ENCODE data around the gene DNM3.

The DNM3 gene

DNA sequence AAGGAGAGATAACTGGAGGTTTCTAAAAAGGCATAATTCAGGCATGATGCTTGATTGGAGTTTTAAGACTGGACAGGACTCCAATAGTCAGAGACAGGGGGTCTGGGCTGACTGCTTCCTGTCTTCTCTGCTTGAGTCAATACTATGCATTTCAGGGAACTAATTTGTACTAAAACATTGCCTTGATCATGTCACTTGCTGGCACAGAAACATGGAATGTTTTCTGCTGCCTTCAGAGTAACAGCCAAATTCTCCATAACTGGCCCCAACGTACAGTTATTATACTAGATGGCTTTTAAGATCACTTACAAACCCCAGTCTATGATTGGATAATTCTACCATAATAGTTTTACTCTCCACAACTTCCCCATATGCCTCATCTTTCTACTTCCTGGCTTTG, 247.0 kb downstream of the DNM3 start:
- H3K36me3 ChIP-seq (ENCODE audit: control insufficient read depth in 5 of 5, insufficient read depth in 5 of 5, low read length in 5 of 5), result no peaks in the 10 kb centered on the region
- no peaks in the 10 kb centered on the region for H3K9me3 ChIP-seq (ENCODE audit: control insufficient read depth in 5 of 5, low read length in 5 of 5)
- no peaks in the 10 kb centered on the region for H3K4me1 ChIP-seq (ENCODE audit: control insufficient read depth in 5 of 5, insufficient read depth in 5 of 5, low read length in 5 of 5)
- no peak overlapping the region for H3K4me3 ChIP-seq (ENCODE audit: low read depth in 1 of 5, low read length in 5 of 5)
- H3K27ac ChIP-seq (ENCODE audit: low read depth, low read length), result no peak overlapping the region
- no peaks in the 10 kb centered on the region for H3K27me3 ChIP-seq (ENCODE audit: control insufficient read depth in 5 of 5, insufficient read depth in 4 of 5, low read length in 5 of 5)
- H3K9ac ChIP-seq (ENCODE audit: low read length in 5 of 5), result no peak overlapping the region

DNA sequence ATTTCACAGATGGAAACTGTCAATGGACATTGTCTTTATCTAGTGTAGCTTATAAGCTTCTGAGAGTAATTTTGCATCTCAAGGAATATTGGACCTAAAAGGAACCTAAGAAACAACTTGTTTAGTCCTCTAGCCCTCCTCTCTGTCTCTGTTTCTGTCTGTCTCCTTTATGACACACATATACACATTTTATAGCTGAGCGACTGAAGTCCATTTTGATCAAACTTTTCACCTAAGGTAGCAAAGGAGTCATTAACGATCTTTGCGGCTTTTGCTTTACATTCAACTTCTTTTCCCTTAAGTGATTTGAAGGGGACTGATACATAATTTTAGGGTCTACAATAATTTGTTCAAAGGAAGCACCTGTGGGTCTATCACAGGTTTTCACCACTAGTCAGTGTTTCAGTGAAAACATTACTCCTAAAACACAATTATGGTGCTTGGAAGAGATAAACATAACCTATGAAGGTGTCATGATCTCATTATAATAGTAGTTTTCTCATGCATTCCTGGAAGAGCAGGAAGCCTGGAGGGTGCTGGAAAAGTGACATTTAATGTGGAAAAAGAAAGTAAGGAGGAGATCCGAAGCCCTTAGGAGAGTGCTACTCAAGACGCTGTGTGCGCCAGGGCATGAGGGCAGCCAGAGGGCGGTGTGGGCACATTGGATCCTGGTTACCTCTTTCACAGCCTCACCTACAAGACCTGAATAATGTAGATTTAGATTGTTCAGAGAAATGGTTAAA, 248.6 kb downstream of the DNM3 start:
- no peaks in the 10 kb centered on the region for H3K27me3 ChIP-seq (ENCODE audit: control insufficient read depth in 5 of 5, insufficient read depth in 4 of 5, low read length in 5 of 5)
- H3K4me3 ChIP-seq (ENCODE audit: low read depth in 1 of 5, low read length in 5 of 5), result no peak overlapping the region
- H3K9me3 ChIP-seq (ENCODE audit: control insufficient read depth in 5 of 5, low read length in 5 of 5), result no peaks in the 10 kb centered on the region
- H3K36me3 ChIP-seq (ENCODE audit: control insufficient read depth in 5 of 5, insufficient read depth in 5 of 5, low read length in 5 of 5), result no peaks in the 10 kb centered on the region
- H3K4me1 ChIP-seq (ENCODE audit: control insufficient read depth in 5 of 5, insufficient read depth in 5 of 5, low read length in 5 of 5), result no peaks in the 10 kb centered on the region
- H3K9ac ChIP-seq (ENCODE audit: low read length in 5 of 5), result no peak overlapping the region
- no peak overlapping the region for H3K27ac ChIP-seq (ENCODE audit: low read depth, low read length)

GRCh38 chr1:172090511-172090817, 249.2 kb downstream of the DNM3 start:
- Histone ChIP-seq H3K9me3 (ENCODE audit: control insufficient read depth in 5 of 5, low read length in 5 of 5) (no peaks in the 10 kb centered on the region), H3K4me1 (ENCODE audit: control insufficient read depth in 5 of 5, insufficient read depth in 5 of 5, low read length in 5 of 5) (no peaks in the 10 kb centered on the region), H3K4me3 (ENCODE audit: low read depth in 1 of 5, low read length in 5 of 5) (no peak overlapping the region), H3K27me3 (ENCODE audit: control insufficient read depth in 5 of 5, insufficient read depth in 4 of 5, low read length in 5 of 5) (no peaks in the 10 kb centered on the region), H3K9ac (ENCODE audit: low read length in 5 of 5) (no peak overlapping the region), H3K36me3 (ENCODE audit: control insufficient read depth in 5 of 5, insufficient read depth in 5 of 5, low read length in 5 of 5) (no peaks in the 10 kb centered on the region), H3K27ac (ENCODE audit: low read depth, low read length) (no peak overlapping the region)

DNA sequence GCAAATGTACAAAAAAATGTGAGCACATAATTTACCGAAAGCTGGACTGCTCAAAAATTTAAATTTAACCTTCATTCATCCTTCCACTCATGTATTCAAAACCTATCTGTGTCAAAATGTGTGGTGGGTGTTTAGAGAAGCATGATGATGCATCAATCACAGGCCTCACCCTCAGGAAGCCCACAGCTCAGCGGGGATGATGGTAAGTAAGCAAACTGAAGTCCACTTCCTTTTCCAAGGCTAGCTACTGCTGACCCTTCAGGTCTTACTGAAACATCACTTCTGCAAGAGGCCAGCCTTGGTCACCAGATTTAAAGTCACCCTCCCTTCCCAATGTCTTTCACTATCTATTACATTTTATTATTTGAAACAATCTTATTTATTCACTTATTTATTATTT, 254.5 kb downstream of the DNM3 start:
- no peaks in the 10 kb centered on the region for H3K9me3 ChIP-seq (ENCODE audit: control insufficient read depth in 5 of 5, low read length in 5 of 5)
- no peaks in the 10 kb centered on the region for H3K36me3 ChIP-seq (ENCODE audit: control insufficient read depth in 5 of 5, insufficient read depth in 5 of 5, low read length in 5 of 5)
- no peak overlapping the region for H3K27ac ChIP-seq (ENCODE audit: low read depth, low read length)
- H3K9ac ChIP-seq (ENCODE audit: low read length in 5 of 5), result no peak overlapping the region
- H3K4me1 ChIP-seq (ENCODE audit: control insufficient read depth in 5 of 5, insufficient read depth in 5 of 5, low read length in 5 of 5), result no peaks in the 10 kb centered on the region
- no peaks in the 10 kb centered on the region for H3K27me3 ChIP-seq (ENCODE audit: control insufficient read depth in 5 of 5, insufficient read depth in 4 of 5, low read length in 5 of 5)
- H3K4me3 ChIP-seq (ENCODE audit: low read depth in 1 of 5, low read length in 5 of 5), result no peak overlapping the region

DNA sequence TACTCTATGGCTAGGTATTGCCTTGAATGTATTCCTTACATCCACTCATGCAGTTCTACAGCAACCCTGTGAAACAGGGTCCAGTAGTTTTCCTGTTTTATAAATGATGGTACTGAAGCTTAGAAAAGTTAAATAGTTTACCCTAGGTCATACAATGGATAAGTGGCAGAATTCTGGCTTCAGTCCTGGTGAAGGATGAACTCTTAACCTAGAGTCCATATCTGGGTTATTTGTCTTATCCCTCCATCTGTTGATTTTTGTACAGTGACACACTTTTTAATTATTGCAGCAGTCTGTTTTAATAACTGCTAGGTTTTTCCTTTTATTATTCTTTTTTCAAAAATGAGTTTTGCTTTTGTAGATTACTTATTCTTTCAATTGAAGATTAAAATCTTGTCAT, 263.9 kb downstream of the DNM3 start:
- H3K9me3 ChIP-seq (ENCODE audit: control insufficient read depth in 5 of 5, low read length in 5 of 5), result no peaks in the 10 kb centered on the region
- H3K27me3 ChIP-seq (ENCODE audit: control insufficient read depth in 5 of 5, insufficient read depth in 4 of 5, low read length in 5 of 5), result no peaks in the 10 kb centered on the region
- peaks cover 0 to 4% (median 0%) of the 10 kb centered on the region in 5 donors for H3K4me1 ChIP-seq (ENCODE audit: control insufficient read depth in 5 of 5, insufficient read depth in 5 of 5, low read length in 5 of 5)
- H3K9ac ChIP-seq (ENCODE audit: low read length in 5 of 5), result no peak overlapping the region
- no peaks in the 10 kb centered on the region for H3K36me3 ChIP-seq (ENCODE audit: control insufficient read depth in 5 of 5, insufficient read depth in 5 of 5, low read length in 5 of 5)
- H3K4me3 ChIP-seq (ENCODE audit: low read depth in 1 of 5, low read length in 5 of 5), result no peak overlapping the region
- no peak overlapping the region for H3K27ac ChIP-seq (ENCODE audit: low read depth, low read length)

GRCh38 chr1:172107316-172107975, 266.1 kb downstream of the DNM3 start:
- no peak overlapping the region for H3K27ac ChIP-seq (ENCODE audit: low read depth, low read length)
- H3K36me3 ChIP-seq (ENCODE audit: control insufficient read depth in 5 of 5, insufficient read depth in 5 of 5, low read length in 5 of 5), result no peaks in the 10 kb centered on the region
- H3K4me3 ChIP-seq (ENCODE audit: low read depth in 1 of 5, low read length in 5 of 5), result no peak overlapping the region
- H3K4me1 ChIP-seq (ENCODE audit: control insufficient read depth in 5 of 5, insufficient read depth in 5 of 5, low read length in 5 of 5), result peaks cover 0 to 4% (median 0%) of the 10 kb centered on the region in 5 donors
- no peaks in the 10 kb centered on the region for H3K27me3 ChIP-seq (ENCODE audit: control insufficient read depth in 5 of 5, insufficient read depth in 4 of 5, low read length in 5 of 5)
- no peaks in the 10 kb centered on the region for H3K9me3 ChIP-seq (ENCODE audit: control insufficient read depth in 5 of 5, low read length in 5 of 5)
- H3K9ac ChIP-seq (ENCODE audit: low read length in 5 of 5), result no peak overlapping the region

- Histone ChIP-seq H3K36me3 (ENCODE audit: control insufficient read depth in 5 of 5, insufficient read depth in 5 of 5, low read length in 5 of 5) (no peaks in the 10 kb centered on the region), H3K27ac (ENCODE audit: low read depth, low read length) (no peak overlapping the region), H3K27me3 (ENCODE audit: control insufficient read depth in 5 of 5, insufficient read depth in 4 of 5, low read length in 5 of 5) (no peaks in the 10 kb centered on the region), H3K9me3 (ENCODE audit: control insufficient read depth in 5 of 5, low read length in 5 of 5) (no peaks in the 10 kb centered on the region), H3K4me3 (ENCODE audit: low read depth in 1 of 5, low read length in 5 of 5) (no peak overlapping the region), H3K9ac (ENCODE audit: low read length in 5 of 5) (no peak overlapping the region), H3K4me1 (ENCODE audit: control insufficient read depth in 5 of 5, insufficient read depth in 5 of 5, low read length in 5 of 5) (peaks cover 0 to 4% (median 0%) of the 10 kb centered on the region in 5 donors)
These were observed 267.0 kb downstream of the DNM3 start for GRCh38 chr1:172108161-172108893.

DNA sequence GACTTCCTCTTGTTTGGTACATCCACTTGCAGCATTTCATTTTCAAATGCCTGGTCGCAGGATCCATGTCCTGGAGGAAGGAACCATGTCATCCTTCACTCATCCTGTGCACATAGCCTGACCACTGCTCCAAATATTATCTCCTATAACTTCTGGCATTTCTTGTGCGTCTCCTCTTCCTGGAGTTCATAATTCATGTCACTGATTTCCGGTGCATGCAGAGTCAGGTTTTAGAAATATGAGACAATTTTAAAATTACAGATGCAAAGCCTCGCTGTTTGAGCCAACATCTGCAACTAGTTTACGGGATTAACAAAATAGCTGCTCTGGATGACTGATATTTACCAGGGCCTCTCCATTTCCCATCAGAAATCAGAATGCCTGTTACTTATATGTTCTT, 268.1 kb downstream of the DNM3 start:
- Histone ChIP-seq H3K27ac (ENCODE audit: low read depth, low read length) (no peak overlapping the region), H3K9me3 (ENCODE audit: control insufficient read depth in 5 of 5, low read length in 5 of 5) (no peaks in the 10 kb centered on the region), H3K9ac (ENCODE audit: low read length in 5 of 5) (no peak overlapping the region), H3K4me1 (ENCODE audit: control insufficient read depth in 5 of 5, insufficient read depth in 5 of 5, low read length in 5 of 5) (peaks cover 0 to 4% (median 0%) of the 10 kb centered on the region in 5 donors), H3K4me3 (ENCODE audit: low read depth in 1 of 5, low read length in 5 of 5) (no peak overlapping the region), H3K27me3 (ENCODE audit: control insufficient read depth in 5 of 5, insufficient read depth in 4 of 5, low read length in 5 of 5) (no peaks in the 10 kb centered on the region), H3K36me3 (ENCODE audit: control insufficient read depth in 5 of 5, insufficient read depth in 5 of 5, low read length in 5 of 5) (no peaks in the 10 kb centered on the region)

DNA sequence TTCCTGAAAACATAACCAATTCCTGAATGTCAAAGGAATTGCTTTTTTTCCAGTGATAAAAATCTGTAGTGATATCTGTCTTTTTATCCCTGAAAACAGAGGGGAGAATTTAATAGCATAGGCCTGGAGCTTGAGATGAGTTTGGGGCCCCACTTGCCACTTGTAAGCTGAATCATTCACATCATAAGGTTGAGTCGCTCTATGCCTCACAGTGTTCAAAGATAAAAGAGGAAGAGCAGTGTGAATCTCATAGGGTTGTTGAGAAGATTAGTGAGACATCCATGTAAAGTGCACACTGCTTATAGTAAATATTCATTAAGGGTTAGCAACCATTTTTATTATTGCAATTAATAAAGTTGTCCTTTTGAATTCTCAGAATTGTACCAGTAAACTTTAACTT, 271.3 kb downstream of the DNM3 start:
- H3K27ac ChIP-seq (ENCODE audit: low read depth, low read length), result no peak overlapping the region
- H3K27me3 ChIP-seq (ENCODE audit: control insufficient read depth in 5 of 5, insufficient read depth in 4 of 5, low read length in 5 of 5), result no peaks in the 10 kb centered on the region
- no peaks in the 10 kb centered on the region for H3K9me3 ChIP-seq (ENCODE audit: control insufficient read depth in 5 of 5, low read length in 5 of 5)
- no peaks in the 10 kb centered on the region for H3K36me3 ChIP-seq (ENCODE audit: control insufficient read depth in 5 of 5, insufficient read depth in 5 of 5, low read length in 5 of 5)
- H3K4me3 ChIP-seq (ENCODE audit: low read depth in 1 of 5, low read length in 5 of 5), result no peak overlapping the region
- H3K4me1 ChIP-seq (ENCODE audit: control insufficient read depth in 5 of 5, insufficient read depth in 5 of 5, low read length in 5 of 5), result peaks cover 0 to 4% (median 0%) of the 10 kb centered on the region in 5 donors
- no peak overlapping the region for H3K9ac ChIP-seq (ENCODE audit: low read length in 5 of 5)

DNA sequence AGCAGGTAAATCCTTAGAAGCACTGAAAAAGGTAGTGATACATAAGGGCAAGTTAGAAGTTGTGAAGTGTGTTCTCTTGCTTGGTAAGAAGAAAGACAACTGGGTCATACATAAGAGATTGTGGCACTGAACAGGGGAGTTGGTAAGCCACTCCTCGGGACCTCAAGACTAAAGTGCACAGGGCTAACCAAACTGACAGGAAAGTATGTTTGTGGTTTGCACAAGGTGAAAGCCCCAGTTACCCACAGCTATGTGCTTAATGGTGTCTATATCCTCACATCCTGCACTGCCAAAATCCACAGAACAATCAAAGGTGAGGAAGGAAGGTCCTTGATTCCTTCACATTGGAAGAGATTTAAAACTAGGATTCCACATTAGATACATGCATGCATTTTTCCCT, 276.5 kb downstream of the DNM3 start:
- peaks cover 0 to 6% (median 0%) of the 10 kb centered on the region in 5 donors for H3K4me1 ChIP-seq (ENCODE audit: control insufficient read depth in 5 of 5, insufficient read depth in 5 of 5, low read length in 5 of 5)
- H3K4me3 ChIP-seq (ENCODE audit: low read depth in 1 of 5, low read length in 5 of 5), result no peak overlapping the region
- H3K9ac ChIP-seq (ENCODE audit: low read length in 5 of 5), result no peak overlapping the region
- H3K9me3 ChIP-seq (ENCODE audit: control insufficient read depth in 5 of 5, low read length in 5 of 5), result no peaks in the 10 kb centered on the region
- no peaks in the 10 kb centered on the region for H3K36me3 ChIP-seq (ENCODE audit: control insufficient read depth in 5 of 5, insufficient read depth in 5 of 5, low read length in 5 of 5)
- H3K27me3 ChIP-seq (ENCODE audit: control insufficient read depth in 5 of 5, insufficient read depth in 4 of 5, low read length in 5 of 5), result no peaks in the 10 kb centered on the region
- no peak overlapping the region for H3K27ac ChIP-seq (ENCODE audit: low read depth, low read length)
